HG03460 (cell line): ENCODE data around the gene PRPSAP2.

ENCODE experiments used
- ATAC-seq: cut with Tn5 transposase; IDR thresholded peaks from one replicate; pipeline ENCODE4 v1.9.1; 2021; ENCODE audit not compliant: unreplicated experiment

Gene PRPSAP2

DNA sequence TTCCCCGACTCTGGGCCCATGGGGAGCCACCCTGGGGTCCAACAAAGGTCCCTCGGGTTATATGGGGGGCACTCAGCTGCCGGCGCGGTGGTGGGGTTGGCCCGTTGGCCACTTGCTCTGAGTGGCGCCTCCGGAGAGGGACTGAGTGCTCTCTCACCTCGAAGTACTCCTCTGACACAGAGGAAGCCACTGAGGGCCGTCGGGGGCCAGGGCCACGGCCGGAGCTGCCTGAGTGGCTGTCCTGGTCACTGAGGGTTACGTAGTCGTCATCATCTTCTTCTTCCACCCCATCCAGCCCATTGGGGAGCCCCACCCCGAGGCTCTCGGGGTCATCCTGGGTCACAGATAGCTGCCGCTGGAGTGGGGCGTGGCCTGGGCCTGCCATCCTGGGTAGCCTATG lies 119.7 kb downstream of the PRPSAP2 start:
- no peak for ATAC-seq

DNA sequence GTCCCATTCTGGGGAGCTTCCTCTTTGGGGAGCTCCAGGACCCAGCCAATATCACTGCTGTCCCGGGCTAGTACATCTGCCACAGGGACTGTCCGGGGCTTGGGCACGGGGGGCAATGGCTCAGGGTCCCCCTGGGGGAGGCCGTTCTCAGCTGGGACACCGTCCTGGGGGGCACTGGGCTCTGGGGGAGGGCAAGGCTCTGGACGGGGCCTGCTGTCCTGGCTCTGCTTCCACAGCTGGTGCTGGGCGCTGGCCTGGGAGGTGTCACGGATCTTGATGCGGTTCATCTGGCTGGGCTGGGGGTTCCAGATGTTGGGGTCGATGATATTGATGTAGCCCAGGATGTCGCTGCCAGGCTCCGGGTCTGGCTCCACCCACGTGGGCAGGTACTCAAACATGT lies 120.1 kb downstream of the PRPSAP2 start:
- no peak for ATAC-seq

DNA sequence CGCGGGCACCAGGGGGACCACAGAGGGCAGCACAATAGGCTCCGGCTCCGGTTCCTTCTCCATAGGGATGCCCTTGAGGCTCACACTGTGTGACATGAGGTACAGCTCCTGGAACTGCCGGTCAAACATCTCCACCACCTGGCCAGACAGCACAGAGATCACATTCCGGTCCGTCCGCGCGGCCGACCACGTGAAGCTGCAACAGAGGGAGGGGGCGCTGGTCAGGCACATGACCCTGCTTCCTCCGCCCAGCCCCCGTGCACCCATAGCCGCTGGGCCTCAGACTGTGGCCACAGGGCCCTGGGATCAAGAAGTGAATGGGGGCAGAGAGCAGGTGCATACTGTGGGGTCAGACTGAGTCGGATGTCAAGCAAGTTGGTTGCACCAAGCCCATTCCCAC lies 120.7 kb downstream of the PRPSAP2 start:
- ATAC-seq, result no peak
